Coronary artery (tissue), 2 donors: ENCODE data around the gene GPR146.
"Not testable (repeated sequence)": the region's sequence is repeated elsewhere in the genome, so short reads cannot be mapped to it uniquely, and the experiment has no call there.

ENCODE experiments used
- DNase-seq: peaks from one replicate; pipeline ENCODE4 v3.0.0-alpha.2; 2017; ENCODE audit warnings: low spot score
- H3K27ac ChIP-seq, 2 donors: fragments of 200-600 bp; sonication (generic); one replicate each; pipeline ENCODE4 v1.5.1; 2016 to 2019
- H3K4me3 ChIP-seq: fragments of 200-600 bp; sonication (generic); 2 replicates; pipeline ENCODE4 v1.5.1; 2016; ENCODE audit warnings: mild to moderate bottlenecking, moderate library complexity
- TF ChIP-seq, protein P1 (sequence below): fragments of 200-600 bp; sonication (generic); IDR thresholded peaks from one replicate; pipeline ENCODE4 v1.5.1; 2019; ENCODE audit warnings: antibody characterized with exemption

The GPR146 gene

DNA sequence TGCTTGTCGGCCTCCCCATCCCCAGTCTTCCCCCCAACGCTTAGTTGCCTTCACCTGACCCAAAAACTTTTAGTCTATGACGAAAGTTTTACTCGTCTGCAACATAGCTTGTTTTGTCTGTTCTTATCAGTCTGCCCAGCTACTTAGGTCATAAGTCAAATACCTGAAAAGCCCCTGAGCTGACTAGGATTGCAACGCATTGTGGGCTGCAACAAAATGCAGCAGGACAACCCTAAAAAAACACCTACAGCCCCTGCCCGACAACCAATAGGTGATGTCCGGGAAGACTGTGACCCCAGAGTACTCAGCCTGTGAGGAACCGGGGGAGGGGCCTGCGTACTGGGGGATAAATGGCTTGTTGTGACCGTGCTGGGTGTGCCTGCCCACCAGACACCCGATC, 24.3 kb downstream of the GPR146 start:
- DNase-seq = no peak
- TF ChIP-seq, protein P1, sequence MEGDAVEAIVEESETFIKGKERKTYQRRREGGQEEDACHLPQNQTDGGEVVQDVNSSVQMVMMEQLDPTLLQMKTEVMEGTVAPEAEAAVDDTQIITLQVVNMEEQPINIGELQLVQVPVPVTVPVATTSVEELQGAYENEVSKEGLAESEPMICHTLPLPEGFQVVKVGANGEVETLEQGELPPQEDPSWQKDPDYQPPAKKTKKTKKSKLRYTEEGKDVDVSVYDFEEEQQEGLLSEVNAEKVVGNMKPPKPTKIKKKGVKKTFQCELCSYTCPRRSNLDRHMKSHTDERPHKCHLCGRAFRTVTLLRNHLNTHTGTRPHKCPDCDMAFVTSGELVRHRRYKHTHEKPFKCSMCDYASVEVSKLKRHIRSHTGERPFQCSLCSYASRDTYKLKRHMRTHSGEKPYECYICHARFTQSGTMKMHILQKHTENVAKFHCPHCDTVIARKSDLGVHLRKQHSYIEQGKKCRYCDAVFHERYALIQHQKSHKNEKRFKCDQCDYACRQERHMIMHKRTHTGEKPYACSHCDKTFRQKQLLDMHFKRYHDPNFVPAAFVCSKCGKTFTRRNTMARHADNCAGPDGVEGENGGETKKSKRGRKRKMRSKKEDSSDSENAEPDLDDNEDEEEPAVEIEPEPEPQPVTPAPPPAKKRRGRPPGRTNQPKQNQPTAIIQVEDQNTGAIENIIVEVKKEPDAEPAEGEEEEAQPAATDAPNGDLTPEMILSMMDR = no peak
- H3K27ac ChIP-seq = no peak overlapping the region
- no peak overlapping the region for H3K4me3 ChIP-seq

- Histone ChIP-seq H3K4me3 (no peak overlapping the region), H3K27ac (no peak overlapping the region)
- no peak for DNase-seq
- TF ChIP-seq, protein P1 = no peak
Observed at GRCh38 chr7:1070544-1071011, 26.2 kb downstream of the GPR146 start.

- Histone ChIP-seq H3K4me3 (no peak overlapping the region), H3K27ac (no peak overlapping the region)
- no peak for DNase-seq
- TF ChIP-seq, protein P1 = no peak
Observed at GRCh38 chr7:1071731-1072254, 27.4 kb downstream of the GPR146 start.

GRCh38 chr7:1073142-1073977, 29.0 kb downstream of the GPR146 start:
- Histone ChIP-seq H3K4me3 (no peak overlapping the region), H3K27ac (no peak overlapping the region)
- DNase-seq = no peak
- TF ChIP-seq, protein P1 = no peak

- not testable (repeated sequence) for H3K4me3 ChIP-seq, DNase-seq, H3K27ac ChIP-seq
Observed at GRCh38 chr7:1074018-1074417, 29.7 kb downstream of the GPR146 start.

- DNase-seq = no peak
- no peak overlapping the region for H3K4me3 ChIP-seq
- TF ChIP-seq, protein P1 = no peak
- H3K27ac ChIP-seq = no peak overlapping the region
Observed at GRCh38 chr7:1074593-1075431, 30.5 kb downstream of the GPR146 start.
